ENCODE measurements around the gene TTLL10. TPM values are rescaled to one million over a fixed set of nuclear protein-coding genes. Genes with fewer than 3 reads are reported as not detected.

Gene TTLL10
- total and polyA plus RNA-seq, 2 experiments from 2014 or later, result 0.45 TPM; not detected in 1

DNA sequence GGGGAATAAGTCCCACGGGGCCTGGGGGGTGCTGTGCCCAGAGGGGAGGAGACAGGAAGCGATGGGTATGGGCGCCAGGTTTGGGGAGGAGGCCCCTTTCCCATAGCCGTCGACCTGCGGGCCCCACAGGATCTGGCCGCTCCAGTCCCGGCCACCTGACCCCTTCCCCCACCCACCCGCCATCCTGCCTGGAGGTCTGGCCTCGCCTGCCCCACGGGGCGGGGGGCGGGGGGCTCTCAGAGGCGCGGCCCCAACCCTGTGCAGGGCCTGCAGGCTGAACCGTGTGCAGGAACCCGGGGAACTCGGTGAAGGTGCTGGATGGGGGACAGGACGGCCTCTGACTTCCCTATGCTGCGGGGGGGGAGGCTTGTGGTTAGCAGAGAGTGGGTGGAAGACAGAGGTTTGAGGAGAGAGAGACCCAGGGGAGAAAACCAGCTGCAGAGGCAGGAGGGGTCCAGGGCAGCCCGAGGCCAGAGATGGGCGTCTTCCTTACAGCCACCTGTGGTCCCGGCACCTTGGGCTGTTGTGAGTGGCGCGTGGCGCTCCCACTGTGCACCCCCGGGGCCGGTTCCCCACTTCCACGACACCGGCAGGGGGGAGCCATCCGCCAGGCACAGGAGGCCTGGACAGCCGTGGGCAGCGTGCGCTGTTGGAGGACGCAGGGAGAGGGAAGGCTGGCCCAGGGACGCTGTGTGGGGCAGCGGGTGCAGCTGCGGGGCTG, 35.2 kb downstream of the TTLL10 start:
- Mint-ChIP-seq H3K27ac (no peak overlapping the region), H3K4me3 (no peak overlapping the region), H3K27me3 (ENCODE audit: insufficient read depth, low read depth, poor library complexity) (peaks cover 7% of the 10 kb centered on the region), H3K4me1 (no peaks in the 10 kb centered on the region), H3K9me3 (no peaks in the 10 kb centered on the region; the same call in 2 of the 3 replicates), H3K36me3 (ENCODE audit: low read depth) (no peaks in the 10 kb centered on the region)
- H3K36me3 ChIP-seq (ENCODE audit: insufficient read depth), result no peaks in the 10 kb centered on the region
- H3K4me3 ChIP-seq, result no peak overlapping the region
- no peaks in the 10 kb centered on the region for H3K79me2 ChIP-seq (replicated peaks; ENCODE audit: insufficient read depth)
- TF ChIP-seq EZH2 (IDR thresholded peaks at IDR 0.05; ENCODE audit: low read depth, unreplicated experiment) (no peak), ZNF331 (CRISPR knock-in tag; IDR thresholded peaks at IDR 0.05; ENCODE audit: low read depth) (no peak)
- TF ChIP-seq, protein P1, sequence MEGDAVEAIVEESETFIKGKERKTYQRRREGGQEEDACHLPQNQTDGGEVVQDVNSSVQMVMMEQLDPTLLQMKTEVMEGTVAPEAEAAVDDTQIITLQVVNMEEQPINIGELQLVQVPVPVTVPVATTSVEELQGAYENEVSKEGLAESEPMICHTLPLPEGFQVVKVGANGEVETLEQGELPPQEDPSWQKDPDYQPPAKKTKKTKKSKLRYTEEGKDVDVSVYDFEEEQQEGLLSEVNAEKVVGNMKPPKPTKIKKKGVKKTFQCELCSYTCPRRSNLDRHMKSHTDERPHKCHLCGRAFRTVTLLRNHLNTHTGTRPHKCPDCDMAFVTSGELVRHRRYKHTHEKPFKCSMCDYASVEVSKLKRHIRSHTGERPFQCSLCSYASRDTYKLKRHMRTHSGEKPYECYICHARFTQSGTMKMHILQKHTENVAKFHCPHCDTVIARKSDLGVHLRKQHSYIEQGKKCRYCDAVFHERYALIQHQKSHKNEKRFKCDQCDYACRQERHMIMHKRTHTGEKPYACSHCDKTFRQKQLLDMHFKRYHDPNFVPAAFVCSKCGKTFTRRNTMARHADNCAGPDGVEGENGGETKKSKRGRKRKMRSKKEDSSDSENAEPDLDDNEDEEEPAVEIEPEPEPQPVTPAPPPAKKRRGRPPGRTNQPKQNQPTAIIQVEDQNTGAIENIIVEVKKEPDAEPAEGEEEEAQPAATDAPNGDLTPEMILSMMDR (conservative IDR thresholded peaks at IDR 0.05; ENCODE audit: low read depth in 2 of 2), result no peak
- peaks cover 13% of the 10 kb centered on the region; the same call in 1 of the 2 replicates for H3K27me3 ChIP-seq (ENCODE audit: insufficient read depth)
- peak; percentile 0 for DNase-seq (ENCODE audit: low spot score)
- no peaks in the 10 kb centered on the region for H3K4me1 ChIP-seq (ENCODE audit: insufficient read depth)
- no peaks in the 10 kb centered on the region for H4K20me1 ChIP-seq (replicated peaks; ENCODE audit: insufficient read depth)
- no peaks in the 10 kb centered on the region for H3K9me2 ChIP-seq (ENCODE audit: insufficient read depth)
- ATAC-seq, result no peak
- no peak overlapping the region for H3K4me2 ChIP-seq
- H3K27ac ChIP-seq (ENCODE audit: low read depth), result no peak overlapping the region
- no peak overlapping the region for H2AFZ ChIP-seq
- H3F3A ChIP-seq (replicated peaks; ENCODE audit: low read depth), result no peaks in the 10 kb centered on the region

DNA sequence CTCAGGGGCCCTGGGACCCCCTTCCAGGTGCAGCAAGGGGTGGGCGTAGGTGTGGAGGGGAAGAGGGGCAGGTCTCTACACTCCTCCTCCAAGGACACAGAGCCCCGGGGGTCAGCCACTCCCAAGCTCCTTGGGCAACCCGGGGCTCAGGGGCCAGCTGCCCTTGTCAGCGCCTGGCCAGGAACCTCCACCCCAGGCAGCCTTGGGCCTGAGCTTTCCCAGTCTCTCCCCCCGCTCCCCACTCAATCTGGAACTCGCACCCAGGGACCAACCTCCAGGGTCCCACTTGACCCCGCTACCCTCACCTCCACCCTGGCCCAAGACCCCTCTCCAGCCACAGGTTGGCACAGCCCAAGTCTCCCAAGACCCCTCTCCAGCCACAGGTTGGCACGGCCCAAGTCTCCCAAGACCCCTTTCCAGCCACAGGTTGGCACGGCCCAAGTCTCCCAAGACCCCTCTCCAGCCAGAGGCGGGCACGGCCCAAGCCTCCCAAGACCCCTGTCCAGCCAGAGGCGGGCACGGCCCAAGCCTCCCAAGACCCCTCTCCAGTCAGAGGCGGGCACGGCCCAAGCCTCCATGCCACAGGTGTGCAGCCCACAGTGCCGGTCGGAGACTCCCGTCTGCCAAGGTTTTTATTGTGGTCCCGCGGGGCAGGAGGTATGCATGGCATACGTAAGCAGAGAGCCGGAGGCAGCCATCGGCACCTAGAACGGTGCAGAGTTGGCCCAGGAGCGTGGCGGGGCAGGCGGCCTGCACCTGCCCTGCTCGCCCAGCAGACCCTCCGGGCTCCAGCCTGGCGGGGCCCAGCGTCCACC, 37.3 kb downstream of the TTLL10 start:
- H3K4me3 ChIP-seq, result no peak overlapping the region
- TF ChIP-seq JUNB (IDR thresholded peaks at IDR 0.05; ENCODE audit: unreplicated experiment) (no peak), EZH2 (IDR thresholded peaks at IDR 0.05; ENCODE audit: low read depth, unreplicated experiment) (no peak), ZNF331 (CRISPR knock-in tag; IDR thresholded peaks at IDR 0.05; ENCODE audit: low read depth) (no peak), EZH2phosphoT487 (IDR thresholded peaks at IDR 0.05; ENCODE audit: unreplicated experiment) (no peak)
- DNase-seq (ENCODE audit: low spot score) (no peak), ATAC-seq (no peak)
- H3K4me1 ChIP-seq (ENCODE audit: insufficient read depth), result no peaks in the 10 kb centered on the region
- no peaks in the 10 kb centered on the region for H4K20me1 ChIP-seq (replicated peaks; ENCODE audit: insufficient read depth)
- no peaks in the 10 kb centered on the region; the same call in 2 of the 3 replicates for H3K9me3 Mint-ChIP-seq
- H3K4me3 Mint-ChIP-seq, result no peak overlapping the region
- H3K36me3 Mint-ChIP-seq (ENCODE audit: low read depth), result no peaks in the 10 kb centered on the region
- no peaks in the 10 kb centered on the region for H3K4me1 Mint-ChIP-seq
- H3K79me2 ChIP-seq (replicated peaks; ENCODE audit: insufficient read depth), result no peaks in the 10 kb centered on the region
- 0 out of 2 replicates have a peak, but pooled peaks cover 8% of the 10 kb centered on the region for H3K27me3 ChIP-seq (ENCODE audit: insufficient read depth)
- H3K27ac Mint-ChIP-seq, result no peak overlapping the region
- peaks cover 10% of the 10 kb centered on the region for H3K27me3 Mint-ChIP-seq (ENCODE audit: insufficient read depth, low read depth, poor library complexity)
- no peaks in the 10 kb centered on the region for H3K9me2 ChIP-seq (ENCODE audit: insufficient read depth)
- H3K36me3 ChIP-seq (ENCODE audit: insufficient read depth), result no peaks in the 10 kb centered on the region
- no peak overlapping the region for H2AFZ ChIP-seq
- no peak overlapping the region for H3K4me2 ChIP-seq
- H3F3A ChIP-seq (replicated peaks; ENCODE audit: low read depth), result no peaks in the 10 kb centered on the region
- H3K27ac ChIP-seq (ENCODE audit: low read depth), result no peak overlapping the region

Measured in GM23338 (cell line).